ENCODE results near the gene SIL1.

GRCh38 chr5:139186261-139186660 is 11.9 kb downstream of the SIL1 start:
- TF ChIP-seq, protein P1, sequence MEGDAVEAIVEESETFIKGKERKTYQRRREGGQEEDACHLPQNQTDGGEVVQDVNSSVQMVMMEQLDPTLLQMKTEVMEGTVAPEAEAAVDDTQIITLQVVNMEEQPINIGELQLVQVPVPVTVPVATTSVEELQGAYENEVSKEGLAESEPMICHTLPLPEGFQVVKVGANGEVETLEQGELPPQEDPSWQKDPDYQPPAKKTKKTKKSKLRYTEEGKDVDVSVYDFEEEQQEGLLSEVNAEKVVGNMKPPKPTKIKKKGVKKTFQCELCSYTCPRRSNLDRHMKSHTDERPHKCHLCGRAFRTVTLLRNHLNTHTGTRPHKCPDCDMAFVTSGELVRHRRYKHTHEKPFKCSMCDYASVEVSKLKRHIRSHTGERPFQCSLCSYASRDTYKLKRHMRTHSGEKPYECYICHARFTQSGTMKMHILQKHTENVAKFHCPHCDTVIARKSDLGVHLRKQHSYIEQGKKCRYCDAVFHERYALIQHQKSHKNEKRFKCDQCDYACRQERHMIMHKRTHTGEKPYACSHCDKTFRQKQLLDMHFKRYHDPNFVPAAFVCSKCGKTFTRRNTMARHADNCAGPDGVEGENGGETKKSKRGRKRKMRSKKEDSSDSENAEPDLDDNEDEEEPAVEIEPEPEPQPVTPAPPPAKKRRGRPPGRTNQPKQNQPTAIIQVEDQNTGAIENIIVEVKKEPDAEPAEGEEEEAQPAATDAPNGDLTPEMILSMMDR (IDR thresholded peaks at IDR 0.05), result no peak
- no peak for TF ChIP-seq EP300 (IDR thresholded peaks at IDR 0.05)
